ENCODE data around the gene ARHGEF2.

DNA sequence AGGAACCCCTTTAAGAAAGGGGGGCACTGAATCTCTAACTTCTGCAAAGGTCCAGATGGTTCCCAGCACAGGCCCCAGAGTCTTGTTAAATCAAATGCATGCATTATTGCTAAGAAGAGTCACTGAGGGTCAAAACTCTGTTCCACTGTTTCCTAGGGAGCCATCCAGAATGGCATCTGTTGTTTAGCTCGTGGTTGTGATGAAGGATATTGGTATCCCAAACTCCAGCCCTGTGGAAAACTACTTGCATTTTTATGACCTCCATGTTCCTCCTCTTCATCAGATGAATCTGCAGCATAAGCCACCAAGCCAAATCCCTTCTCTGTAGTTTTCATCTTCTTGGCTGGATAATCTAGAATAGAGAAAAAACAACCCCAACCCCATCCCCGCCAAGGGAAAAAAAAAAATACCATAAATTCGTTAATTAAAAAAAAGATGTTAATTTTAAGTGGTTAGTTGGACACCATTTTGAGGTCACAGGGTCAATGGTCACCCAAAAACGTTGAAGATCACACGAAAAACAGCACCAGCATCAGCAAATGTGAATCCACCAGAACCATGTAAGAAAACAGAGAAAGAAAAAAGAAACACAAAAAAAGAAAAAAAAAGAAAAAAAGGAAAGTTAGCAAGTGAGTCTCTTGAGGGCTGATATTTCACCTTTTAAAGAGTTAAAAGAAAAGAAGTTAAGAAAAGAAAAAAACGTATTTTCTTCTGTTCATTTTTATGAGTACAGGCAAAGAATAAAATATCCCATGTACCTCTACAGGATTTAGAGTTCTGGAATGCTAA is 64.2 kb downstream of the ARHGEF2 start:
- no peak for TF ChIP-seq POLR2A (IDR thresholded peaks at IDR 0.05; ENCODE audit: low read length)
- no peak for TF ChIP-seq GATA1 (IDR thresholded peaks at IDR 0.05; ENCODE audit: low read depth, low read length)
